GM18951 (cell line): ENCODE measurements around the gene DCLK1.

ENCODE experiments used
- POLR2A ChIP-seq: IDR thresholded peaks from 4 replicates; pipeline ENCODE4 v1.6.1; 2011; ENCODE audit warnings: mild to moderate bottlenecking; ENCODE audit not compliant: insufficient read length, insufficient read depth; ENCODE audit errors: extremely low read depth
- in situ Hi-C: fragments of 300-500 bp; cut with MboI; formaldehyde crosslinking; loops from one replicate; pipeline ENCODE4 v1.12.0; 2022; ENCODE audit warnings: low sequenced_read_pairs, mixed read lengths, inconsistent platforms; ENCODE audit not compliant: unreplicated experiment

Gene DCLK1

DNA sequence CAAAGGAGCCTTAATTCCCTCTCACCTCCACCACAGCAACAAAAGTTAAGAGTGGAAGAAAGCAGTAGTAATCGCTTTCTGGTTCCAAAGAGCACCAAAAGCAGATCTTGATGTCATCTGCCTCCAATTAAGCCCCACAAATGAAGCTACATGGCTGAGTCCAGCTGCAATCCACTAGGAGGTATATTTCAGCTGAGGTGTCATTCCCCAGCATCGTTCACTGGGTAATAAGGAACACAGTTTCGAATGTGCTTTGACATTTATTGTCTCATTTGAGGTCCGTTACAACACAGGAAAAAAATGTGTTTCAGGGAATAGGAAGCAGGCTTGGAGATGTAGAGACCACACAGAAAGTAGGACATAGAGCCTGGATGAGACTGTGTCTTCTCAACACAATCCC, 190.4 kb downstream of the DCLK1 start:
- in situ Hi-C loops, result no loop called here
- no peak for TF ChIP-seq POLR2A

DNA sequence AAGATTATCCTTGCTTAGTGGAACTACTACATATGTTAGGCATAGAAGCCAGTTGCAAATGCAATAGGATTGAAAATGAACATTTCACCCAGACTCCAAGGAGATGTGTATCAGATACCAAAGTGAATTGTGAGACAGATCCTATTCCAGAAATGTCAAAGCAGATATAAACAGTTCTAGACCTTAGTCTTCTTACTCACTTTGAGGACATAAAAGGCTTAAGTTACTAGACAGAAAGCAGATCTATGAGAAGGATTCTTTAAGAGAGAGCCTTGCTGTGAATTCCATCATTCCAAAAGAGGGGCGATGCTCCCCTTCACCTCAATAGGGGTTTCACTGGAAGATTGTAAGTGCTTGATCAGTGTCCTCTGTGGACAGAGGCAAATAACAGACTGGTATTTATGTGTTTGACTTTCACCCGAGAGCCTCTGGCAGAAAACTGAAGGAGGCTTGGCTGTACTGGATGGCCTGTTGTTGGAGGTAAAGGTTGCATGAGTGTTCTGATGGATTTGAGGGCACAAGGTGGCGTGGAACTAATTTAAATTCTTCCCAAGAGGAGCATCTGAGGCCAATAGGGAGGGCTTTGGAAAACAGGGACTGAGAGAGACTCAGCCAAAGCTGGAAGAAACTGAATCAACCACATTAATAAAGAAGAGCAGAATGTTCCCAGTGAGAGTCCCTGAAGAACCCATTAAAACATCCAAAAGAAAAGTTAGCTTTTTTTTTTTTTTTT, 194.8 kb downstream of the DCLK1 start:
- TF ChIP-seq POLR2A, result no peak
- in situ Hi-C loops, result no loop called here

DNA sequence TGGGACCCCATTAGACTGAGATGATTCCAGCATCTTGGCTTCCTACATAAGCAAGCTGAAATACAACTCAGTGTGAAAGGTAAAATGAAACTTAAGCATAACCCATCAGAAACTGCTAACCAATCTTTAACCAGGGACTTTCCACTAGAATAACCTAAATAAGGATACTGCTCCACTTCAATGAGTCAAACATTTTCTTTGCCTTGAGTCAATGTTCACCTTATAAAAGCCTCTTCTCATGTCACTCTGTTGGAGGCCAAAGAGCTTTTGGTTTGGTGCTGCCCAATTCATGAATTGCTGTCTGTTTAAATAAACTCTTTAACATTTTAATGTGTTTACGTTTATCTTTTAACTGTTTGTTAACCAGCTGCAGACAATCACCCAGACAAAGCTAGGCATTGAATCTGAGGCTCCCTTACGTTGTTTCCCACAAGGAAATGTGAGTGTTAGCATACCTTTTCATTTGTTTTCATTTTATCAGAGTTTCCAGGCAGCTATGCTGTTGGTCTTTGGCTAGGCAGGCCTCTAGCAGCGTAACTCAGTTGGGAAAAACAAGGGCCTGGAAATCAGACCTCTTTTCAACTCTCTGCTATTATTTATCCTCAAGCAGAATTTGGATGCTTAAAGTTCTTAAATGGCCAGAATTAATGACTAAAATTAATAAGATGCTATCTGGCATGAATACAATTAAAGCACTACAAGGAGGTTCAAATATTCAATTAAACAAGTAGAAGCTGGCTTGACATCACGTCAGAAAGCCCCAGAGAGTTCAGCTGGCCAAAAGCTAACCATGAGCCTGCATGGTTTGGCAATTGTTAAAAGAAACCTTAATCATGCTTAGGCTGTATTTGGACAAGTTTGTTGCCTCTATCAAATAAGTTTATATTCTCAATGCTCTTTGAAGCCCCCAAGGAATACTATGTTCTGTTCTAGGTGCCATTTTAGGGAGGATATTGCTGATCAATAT, 200.2 kb downstream of the DCLK1 start:
- in situ Hi-C loops, result no loop called here
- no peak for TF ChIP-seq POLR2A

DNA sequence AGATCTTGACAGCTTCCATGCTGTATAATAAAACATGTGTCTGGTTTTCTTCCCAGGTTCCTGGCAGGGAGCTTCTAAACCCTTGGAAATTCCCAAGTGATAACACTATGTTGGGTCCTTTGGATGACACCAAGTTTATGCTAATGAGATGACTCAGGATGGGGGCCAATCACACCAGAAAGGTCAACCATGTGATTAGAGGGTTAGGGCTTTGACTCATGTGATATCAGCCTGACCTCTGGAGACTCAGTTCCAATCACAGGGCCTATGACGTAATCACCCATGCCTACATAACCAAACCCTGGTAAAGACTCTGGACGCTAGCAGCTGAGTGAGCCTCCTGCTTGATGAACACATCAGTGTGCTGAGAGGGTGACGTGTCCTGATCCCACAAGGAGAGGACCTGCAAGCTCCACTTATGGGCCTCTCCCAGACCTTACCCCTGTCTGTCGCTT, 203.6 kb downstream of the DCLK1 start:
- in situ Hi-C loops, result no loop called here
- TF ChIP-seq POLR2A, result no peak

DNA sequence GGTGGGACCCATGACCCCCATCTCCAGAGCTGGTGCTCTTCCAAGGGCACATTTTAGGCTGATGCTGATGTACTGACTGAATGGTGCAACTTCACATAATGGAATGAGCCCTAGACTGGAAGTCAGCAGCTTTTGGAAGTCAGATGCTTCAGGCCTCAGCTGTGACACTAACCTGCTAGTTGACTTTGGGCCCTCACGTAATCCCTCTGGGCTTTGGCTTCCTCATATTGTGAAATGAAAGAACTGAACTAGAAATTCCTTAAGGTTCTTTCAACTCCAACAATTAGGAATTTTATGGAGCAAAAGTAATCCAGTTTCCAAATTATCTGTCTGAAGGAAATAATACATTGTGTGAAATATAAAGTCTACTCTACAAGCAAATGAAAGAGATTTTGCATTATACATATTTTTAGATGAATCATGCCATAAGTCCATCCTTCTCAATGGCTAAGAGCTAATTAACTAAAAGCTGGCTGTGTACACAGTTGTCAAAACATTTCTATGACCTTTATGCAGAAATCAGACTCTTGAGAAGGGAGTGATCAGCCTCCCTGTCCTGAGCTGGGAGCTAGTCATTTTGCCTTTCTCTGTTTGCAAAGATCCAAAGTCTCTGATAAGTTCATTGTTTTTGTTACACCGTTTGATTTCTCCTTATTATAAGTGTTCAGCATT, 204.2 kb downstream of the DCLK1 start:
- TF ChIP-seq POLR2A, result no peak
- in situ Hi-C loops, result no loop called here

DNA sequence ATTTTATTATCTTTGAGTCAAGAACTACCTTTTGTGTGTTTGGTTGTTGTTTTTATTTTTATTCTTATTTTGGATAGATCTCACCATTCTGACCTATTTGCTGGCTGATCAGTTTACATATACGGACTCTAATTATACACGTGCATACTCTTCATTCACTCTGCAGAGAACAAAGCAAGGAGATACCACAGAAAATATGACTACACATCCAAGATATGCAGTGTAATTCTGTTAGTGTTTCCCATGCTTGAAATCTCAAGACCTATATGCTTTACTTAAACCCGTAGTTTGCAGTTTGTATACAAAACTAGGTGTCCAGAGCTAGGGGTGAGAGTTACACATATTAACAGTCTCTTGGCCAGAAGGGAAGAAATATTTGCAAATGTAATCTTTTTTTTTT, 205.5 kb downstream of the DCLK1 start:
- in situ Hi-C loops, result no loop called here
- no peak for TF ChIP-seq POLR2A

DNA sequence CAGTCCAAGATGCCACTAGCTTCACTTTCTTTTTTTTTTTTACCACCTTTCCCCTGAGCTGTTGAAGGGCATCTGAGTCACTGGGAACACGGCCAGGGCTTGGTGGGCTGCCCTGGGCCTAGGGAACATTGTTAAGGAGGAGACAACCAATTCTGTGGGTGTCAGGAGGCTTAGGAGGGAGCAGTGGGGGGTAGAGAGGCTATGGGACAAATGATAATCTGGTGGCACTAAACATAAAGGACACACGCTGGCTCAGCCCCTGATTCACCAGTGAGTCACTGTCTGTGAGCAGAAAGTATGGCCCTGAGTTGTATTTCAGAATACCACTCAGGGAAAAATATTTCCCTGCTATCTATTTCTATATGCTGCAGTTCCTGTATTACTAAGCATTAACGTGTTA, 207.8 kb downstream of the DCLK1 start:
- in situ Hi-C loops, result no loop called here
- no peak for TF ChIP-seq POLR2A

DNA sequence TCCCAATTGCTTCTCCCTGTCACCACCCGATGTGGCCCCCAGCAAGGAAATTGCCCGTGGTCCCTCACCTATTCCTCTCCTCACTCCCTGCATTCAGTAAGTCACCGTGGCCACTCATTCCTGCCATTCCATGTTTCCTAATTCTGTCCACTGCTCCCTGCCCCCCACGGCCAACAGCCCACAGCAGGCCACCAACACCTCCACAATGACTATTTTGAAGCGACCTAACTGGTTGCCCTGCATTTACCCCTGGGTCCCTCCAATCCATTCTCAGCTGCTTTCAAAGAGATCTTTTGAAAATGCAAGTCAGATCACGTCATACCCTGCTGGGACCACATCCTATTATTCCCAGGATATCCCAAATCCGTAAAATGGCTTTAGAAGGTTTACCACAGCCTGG, 210.4 kb downstream of the DCLK1 start:
- TF ChIP-seq POLR2A, result no peak
- in situ Hi-C loops, result no loop called here

DNA sequence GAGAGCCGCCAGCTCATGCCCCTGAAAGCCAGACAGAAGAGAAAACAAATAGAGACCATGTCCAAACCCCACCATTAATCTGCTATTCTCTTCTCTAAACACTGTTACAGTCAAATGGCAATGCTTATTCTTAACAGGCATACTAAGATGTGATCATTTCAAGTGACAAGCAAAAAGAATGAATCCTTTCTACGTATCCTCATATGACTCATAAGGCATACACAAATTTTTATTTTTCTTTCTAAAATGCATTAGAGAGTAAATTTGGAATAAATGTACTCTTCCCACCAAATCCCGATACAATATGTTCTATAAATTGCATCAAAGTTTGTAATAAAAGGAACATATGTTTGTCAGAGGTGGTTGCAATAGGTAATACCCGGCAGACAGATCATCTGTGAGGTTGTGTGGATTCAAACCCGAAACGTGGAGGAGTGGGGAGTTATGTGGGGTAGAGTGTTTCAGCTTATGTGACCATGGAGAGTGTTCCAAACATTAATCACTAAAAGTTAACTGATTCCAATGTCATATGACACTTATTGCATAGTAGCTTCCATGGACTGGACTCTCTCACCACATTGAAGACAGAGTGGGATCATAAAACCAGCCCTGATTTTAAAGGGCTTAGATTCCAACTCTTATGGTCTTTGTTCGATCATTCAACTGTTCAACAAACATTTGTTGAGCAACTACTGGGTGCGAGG, 213.1 kb downstream of the DCLK1 start:
- in situ Hi-C loops, result no loop called here
- no peak for TF ChIP-seq POLR2A

DNA sequence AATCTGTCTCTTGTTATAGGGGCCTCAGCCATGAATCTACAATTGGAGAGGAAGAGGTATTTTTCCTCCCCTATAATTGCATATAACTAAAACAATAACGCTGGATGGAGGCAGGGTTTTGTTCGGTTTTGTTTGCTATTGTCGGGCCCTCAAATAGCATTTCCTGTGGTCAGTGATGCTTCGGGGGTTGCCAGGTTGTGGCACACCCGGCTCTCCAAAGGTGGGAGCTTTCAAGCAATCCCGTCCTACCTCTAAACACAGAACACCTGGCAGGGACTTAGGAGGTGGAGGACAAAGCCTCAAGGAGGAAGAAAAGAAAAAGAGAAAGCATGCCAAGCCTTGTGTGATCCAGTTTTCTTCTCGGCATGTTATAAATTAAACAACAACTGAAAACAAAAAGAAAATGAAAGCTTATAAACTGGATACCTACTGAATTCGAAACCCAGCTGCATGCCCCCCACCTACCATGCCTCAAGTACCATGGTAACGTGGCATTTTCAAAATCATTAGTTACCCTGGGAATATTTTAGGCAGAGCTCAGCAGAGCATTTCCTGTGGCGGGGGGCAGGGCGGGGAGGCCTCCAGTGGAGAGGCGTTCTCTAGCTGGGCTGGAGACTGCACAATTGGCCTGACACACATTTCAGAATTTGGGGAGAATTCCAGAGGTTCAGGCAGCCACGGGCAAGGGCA, 213.8 kb downstream of the DCLK1 start:
- in situ Hi-C loops, result no loop called here

DNA sequence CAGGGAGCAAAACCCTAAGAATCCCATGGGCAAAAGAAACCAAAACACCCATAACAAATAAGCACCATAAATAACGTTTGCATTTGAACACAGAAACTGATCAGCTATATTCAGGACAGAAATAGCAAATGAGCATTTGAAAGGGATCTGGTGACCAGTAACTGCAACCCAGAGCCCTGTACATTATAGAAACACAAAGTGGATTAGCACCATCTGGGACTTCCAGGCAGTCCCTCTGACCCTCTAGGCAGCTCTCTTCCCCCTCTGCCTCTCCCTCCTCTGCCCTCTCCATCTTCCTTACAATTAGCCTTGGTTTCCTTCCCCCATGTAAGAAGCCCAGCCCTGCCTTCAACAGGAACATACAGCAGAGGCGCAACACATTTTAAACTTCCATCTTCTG, 215.0 kb downstream of the DCLK1 start:
- TF ChIP-seq POLR2A, result no peak
- in situ Hi-C loops, result no loop called here

More for the DNA sequence above, 213.8 kb downstream of the DCLK1 start:
- no peak for TF ChIP-seq POLR2A

DNA sequence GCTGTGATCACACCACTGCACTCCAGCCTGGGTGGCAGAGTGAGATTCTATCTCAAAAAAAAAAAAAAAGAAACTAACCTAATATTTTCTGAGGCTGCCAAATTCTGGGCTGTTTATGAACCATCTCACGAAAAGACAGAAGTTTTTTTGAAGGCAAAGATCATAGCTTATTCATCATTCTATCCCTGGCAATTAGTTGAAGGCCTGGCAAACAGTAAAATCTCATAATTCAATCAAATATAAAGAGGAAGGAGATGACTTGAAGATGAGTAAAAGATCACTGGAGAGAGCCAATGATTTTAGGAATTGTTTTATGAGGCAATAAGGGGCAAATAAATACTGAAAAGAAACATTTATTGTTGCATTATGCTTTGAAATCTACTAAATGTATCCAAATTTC, 216.5 kb downstream of the DCLK1 start:
- in situ Hi-C loops, result no loop called here
- no peak for TF ChIP-seq POLR2A
